ENCODE measurements around the gene FAM168A. TPM values are rescaled to one million over a fixed set of nuclear protein-coding genes. Genes with fewer than 3 reads are reported as not detected.

Gene FAM168A
- total RNA-seq, 4 donors from 2014 or later, result 17.7 to 40.1 (median 22.2) TPM

DNA sequence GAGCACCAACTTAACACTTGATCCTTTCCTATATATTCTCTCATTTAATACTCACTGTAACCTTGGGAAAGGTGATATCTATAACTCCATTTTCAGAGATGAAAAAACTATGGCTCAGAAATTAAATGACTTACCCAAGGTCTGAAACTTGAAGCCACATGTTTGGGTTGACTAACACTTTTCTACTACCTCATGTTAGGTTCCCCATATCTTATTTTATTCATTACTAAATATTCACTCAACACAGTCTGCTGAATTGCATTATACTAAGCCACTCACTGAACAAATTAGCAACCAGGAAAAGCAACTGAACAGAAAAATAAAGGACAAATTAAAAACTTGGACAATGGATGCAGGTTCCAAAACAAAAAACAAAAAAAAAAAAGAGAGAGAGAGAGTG is 59.9 kb downstream of the FAM168A start:
- Histone ChIP-seq H3K4me1 (peaks cover 7% of the 10 kb centered on the region), H3K27me3 (no peaks in the 10 kb centered on the region), H3K9me3 (no peaks in the 10 kb centered on the region), H3K4me3 (no peak overlapping the region), H3K27ac (no peak overlapping the region), H3K36me3 (no peaks in the 10 kb centered on the region)
- no peak for DNase-seq (ENCODE audit: low spot score in 2 of 2)
- TF ChIP-seq EP300 (IDR thresholded peaks at IDR 0.05) (no peak), POLR2A (IDR thresholded peaks at IDR 0.05) (no peak), POLR2AphosphoS5 (IDR thresholded peaks at IDR 0.05) (no peak)
- TF ChIP-seq, protein P1, sequence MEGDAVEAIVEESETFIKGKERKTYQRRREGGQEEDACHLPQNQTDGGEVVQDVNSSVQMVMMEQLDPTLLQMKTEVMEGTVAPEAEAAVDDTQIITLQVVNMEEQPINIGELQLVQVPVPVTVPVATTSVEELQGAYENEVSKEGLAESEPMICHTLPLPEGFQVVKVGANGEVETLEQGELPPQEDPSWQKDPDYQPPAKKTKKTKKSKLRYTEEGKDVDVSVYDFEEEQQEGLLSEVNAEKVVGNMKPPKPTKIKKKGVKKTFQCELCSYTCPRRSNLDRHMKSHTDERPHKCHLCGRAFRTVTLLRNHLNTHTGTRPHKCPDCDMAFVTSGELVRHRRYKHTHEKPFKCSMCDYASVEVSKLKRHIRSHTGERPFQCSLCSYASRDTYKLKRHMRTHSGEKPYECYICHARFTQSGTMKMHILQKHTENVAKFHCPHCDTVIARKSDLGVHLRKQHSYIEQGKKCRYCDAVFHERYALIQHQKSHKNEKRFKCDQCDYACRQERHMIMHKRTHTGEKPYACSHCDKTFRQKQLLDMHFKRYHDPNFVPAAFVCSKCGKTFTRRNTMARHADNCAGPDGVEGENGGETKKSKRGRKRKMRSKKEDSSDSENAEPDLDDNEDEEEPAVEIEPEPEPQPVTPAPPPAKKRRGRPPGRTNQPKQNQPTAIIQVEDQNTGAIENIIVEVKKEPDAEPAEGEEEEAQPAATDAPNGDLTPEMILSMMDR (IDR thresholded peaks at IDR 0.05), result no peak

DNA sequence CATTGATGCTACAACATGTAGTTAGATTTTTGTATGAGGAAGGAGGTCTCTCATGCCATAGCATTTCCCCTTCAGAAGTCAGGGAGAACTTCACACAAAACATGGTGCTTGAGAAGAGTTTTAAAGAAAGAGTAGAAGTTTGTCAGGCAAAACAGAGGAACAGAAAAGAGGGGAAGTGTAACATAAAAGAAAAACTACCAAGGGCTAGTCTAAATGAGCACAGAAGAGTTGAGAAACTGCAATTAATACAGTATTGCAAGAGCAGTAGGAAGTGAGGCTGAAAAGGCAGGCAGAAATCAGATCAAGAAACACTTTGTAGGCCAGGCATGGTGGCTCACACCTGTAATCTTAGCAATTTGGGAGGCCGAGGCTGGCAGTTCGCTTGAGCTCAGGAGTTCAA is 61.0 kb downstream of the FAM168A start:
- no peak overlapping the region for H3K27ac ChIP-seq
- 87% methylated on average over 2 of the region's 2 CpGs for WGBS
- H3K4me1 ChIP-seq, result peaks cover 15% of the 10 kb centered on the region
- no peak for DNase-seq (ENCODE audit: low spot score in 2 of 2)
- no peaks in the 10 kb centered on the region for H3K27me3 ChIP-seq
- no peaks in the 10 kb centered on the region for H3K36me3 ChIP-seq
- no peaks in the 10 kb centered on the region for H3K9me3 ChIP-seq
- no peak for TF ChIP-seq POLR2AphosphoS5 (IDR thresholded peaks at IDR 0.05)
- TF ChIP-seq, protein P1 (IDR thresholded peaks at IDR 0.05), result no peak
- H3K4me3 ChIP-seq, result no peak overlapping the region

- 83% methylated on average over 1 of the region's 1 CpG for WGBS
- TF ChIP-seq POLR2AphosphoS5 (IDR thresholded peaks at IDR 0.05) (no peak), EP300 (IDR thresholded peaks at IDR 0.05) (no peak), POLR2A (IDR thresholded peaks at IDR 0.05) (no peak)
- TF ChIP-seq, protein P1 (IDR thresholded peaks at IDR 0.05), result no peak
- no peak for DNase-seq (ENCODE audit: low spot score in 2 of 2)
These were observed 65.6 kb downstream of the FAM168A start for GRCh38 chr11:73532310-73532709.

DNA sequence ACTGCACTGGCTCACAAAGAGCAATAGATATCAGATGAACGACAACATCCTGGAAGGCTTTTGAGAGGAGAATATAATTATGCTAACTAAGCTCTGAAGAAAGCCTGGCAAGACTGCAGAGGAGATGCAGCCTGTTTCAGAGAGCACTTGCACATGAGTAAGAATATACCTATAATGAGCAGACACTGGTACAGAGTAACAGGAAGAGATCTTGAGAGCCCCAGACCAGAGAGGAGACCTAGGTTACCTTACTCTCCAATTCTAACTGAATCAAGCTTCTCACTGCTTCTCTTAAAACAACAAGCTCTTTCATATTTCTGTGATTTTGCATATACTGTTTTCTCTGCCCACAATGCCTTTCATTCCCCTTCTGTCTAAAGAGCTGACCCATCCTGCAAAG is 66.5 kb downstream of the FAM168A start:
- no peak for TF ChIP-seq POLR2AphosphoS5 (IDR thresholded peaks at IDR 0.05)
- TF ChIP-seq, protein P1 (IDR thresholded peaks at IDR 0.05), result no peak
- no peak for TF ChIP-seq POLR2A (IDR thresholded peaks at IDR 0.05)
- TF ChIP-seq EP300 (IDR thresholded peaks at IDR 0.05), result no peak
- no peaks in the 10 kb centered on the region for H3K36me3 ChIP-seq
- H3K4me1 ChIP-seq, result peaks cover 32% of the 10 kb centered on the region
- no peak overlapping the region for H3K27ac ChIP-seq
- no peak overlapping the region for H3K4me3 ChIP-seq
- DNase-seq (ENCODE audit: low spot score in 2 of 2), result no peak
- WGBS, result 28% methylated on average over 1 of the region's 1 CpG
- no peaks in the 10 kb centered on the region for H3K27me3 ChIP-seq
- no peaks in the 10 kb centered on the region for H3K9me3 ChIP-seq

More at GRCh38 chr11:73532310-73532709, 65.6 kb downstream of the FAM168A start:
- H3K27me3 ChIP-seq, result no peaks in the 10 kb centered on the region
- H3K4me1 ChIP-seq, result peaks cover 28% of the 10 kb centered on the region
- no peak overlapping the region for H3K27ac ChIP-seq
- H3K4me3 ChIP-seq, result no peak overlapping the region
- no peaks in the 10 kb centered on the region for H3K36me3 ChIP-seq
- H3K9me3 ChIP-seq, result no peaks in the 10 kb centered on the region

- no peaks in the 10 kb centered on the region for H3K36me3 ChIP-seq
- H3K9me3 ChIP-seq, result no peaks in the 10 kb centered on the region
- no peak overlapping the region for H3K27ac ChIP-seq
- TF ChIP-seq, protein P1 (IDR thresholded peaks at IDR 0.05), result no peak
- TF ChIP-seq EP300 (IDR thresholded peaks at IDR 0.05), result no peak
- TF ChIP-seq POLR2A (IDR thresholded peaks at IDR 0.05), result no peak
- TF ChIP-seq POLR2AphosphoS5 (IDR thresholded peaks at IDR 0.05), result no peak
- no peaks in the 10 kb centered on the region for H3K27me3 ChIP-seq
- no peak overlapping the region for H3K4me3 ChIP-seq
- H3K4me1 ChIP-seq, result peaks cover 32% of the 10 kb centered on the region
- 87% methylated on average over 4 of the region's 4 CpGs for WGBS
- no peak for DNase-seq (ENCODE audit: low spot score in 2 of 2)
These were observed 67.8 kb downstream of the FAM168A start for GRCh38 chr11:73530109-73530508.
